ENCODE data around the gene HYPK.

The HYPK gene

DNA sequence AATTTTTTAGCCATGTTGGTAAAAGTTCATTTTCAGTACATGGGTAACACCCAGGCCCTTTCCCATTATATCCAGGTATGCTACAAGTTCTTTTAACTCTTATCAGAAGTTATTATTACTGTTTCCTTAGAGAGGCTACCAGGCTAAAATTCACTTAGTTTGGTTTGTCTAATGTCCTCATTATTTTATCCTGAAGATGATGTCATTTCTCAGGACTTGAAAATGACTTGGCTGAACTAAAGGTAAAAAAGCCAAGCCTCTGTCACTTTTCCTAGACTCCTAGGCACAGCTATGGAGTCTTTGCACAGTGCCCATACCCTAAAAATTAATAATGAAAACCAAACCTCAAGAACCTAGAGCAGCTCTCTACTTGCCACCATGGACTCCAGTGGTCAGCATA, 27.8 kb upstream of the HYPK start:
- H3K4me3 ChIP-seq (ENCODE audit: control insufficient read depth, low read depth, low read length), result no peak overlapping the region
- TF ChIP-seq, protein P1, sequence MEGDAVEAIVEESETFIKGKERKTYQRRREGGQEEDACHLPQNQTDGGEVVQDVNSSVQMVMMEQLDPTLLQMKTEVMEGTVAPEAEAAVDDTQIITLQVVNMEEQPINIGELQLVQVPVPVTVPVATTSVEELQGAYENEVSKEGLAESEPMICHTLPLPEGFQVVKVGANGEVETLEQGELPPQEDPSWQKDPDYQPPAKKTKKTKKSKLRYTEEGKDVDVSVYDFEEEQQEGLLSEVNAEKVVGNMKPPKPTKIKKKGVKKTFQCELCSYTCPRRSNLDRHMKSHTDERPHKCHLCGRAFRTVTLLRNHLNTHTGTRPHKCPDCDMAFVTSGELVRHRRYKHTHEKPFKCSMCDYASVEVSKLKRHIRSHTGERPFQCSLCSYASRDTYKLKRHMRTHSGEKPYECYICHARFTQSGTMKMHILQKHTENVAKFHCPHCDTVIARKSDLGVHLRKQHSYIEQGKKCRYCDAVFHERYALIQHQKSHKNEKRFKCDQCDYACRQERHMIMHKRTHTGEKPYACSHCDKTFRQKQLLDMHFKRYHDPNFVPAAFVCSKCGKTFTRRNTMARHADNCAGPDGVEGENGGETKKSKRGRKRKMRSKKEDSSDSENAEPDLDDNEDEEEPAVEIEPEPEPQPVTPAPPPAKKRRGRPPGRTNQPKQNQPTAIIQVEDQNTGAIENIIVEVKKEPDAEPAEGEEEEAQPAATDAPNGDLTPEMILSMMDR (IDR thresholded peaks at IDR 0.05; ENCODE audit: control insufficient read depth, insufficient read depth, low read depth, low read length, missing control alignments), result no peak
- DNase-seq (ENCODE audit: low read depth), result no peak

DNA sequence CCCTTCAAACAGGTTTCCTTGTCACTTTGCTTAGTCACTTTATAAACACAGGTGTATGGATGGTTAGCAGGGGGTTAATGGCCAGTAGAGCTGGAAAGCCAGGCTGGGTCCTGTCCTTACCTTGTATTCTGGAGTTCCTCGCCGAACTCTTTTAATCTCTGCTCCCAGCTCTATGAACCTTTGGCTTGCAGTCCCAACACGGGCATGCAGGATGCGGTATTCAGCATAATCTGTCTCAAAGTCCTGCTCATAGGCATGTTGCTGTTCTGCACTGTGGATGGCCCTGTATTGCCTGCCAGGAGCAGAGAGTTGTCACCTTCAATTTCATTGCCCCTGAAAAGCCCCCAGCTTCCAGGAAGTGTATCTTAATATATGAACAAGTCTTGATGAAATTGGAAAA, 26.3 kb upstream of the HYPK start:
- TF ChIP-seq, protein P1 (IDR thresholded peaks at IDR 0.05; ENCODE audit: control insufficient read depth, insufficient read depth, low read depth, low read length, missing control alignments), result no peak
- no peak overlapping the region for H3K4me3 ChIP-seq (ENCODE audit: control insufficient read depth, low read depth, low read length)
- no peak for DNase-seq (ENCODE audit: low read depth)

DNA sequence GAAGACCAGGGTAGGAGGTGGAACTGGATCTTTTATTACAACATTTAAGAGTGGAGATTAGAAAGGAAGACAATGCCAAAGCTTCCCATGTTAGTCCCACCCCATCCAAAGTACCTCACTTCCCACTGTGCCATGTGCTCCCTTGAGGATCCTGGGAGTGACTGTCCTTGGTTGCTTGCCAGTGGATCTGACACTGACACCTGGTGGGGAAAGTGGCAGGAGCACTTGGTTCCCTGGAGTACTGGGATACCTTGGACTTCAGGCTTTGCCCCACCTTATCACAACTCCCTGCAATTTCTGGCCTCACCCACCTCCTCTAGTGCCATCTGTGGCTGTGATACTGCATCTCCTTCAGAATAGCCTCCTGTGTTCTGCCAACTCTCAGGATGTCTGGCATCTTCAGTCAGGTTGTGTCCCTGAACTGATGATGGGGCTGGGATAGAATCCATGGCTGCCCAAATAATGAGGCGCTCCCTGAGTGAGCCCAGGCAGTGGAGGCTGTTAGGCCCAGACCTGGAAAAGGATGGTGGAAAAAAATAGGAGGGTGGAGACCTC, 24.9 kb upstream of the HYPK start:
- no peak overlapping the region for H3K4me3 ChIP-seq (ENCODE audit: control insufficient read depth, low read depth, low read length)
- TF ChIP-seq, protein P1 (IDR thresholded peaks at IDR 0.05; ENCODE audit: control insufficient read depth, insufficient read depth, low read depth, low read length, missing control alignments), result peak; percentile 43
- DNase-seq (ENCODE audit: low read depth), result no peak

DNA sequence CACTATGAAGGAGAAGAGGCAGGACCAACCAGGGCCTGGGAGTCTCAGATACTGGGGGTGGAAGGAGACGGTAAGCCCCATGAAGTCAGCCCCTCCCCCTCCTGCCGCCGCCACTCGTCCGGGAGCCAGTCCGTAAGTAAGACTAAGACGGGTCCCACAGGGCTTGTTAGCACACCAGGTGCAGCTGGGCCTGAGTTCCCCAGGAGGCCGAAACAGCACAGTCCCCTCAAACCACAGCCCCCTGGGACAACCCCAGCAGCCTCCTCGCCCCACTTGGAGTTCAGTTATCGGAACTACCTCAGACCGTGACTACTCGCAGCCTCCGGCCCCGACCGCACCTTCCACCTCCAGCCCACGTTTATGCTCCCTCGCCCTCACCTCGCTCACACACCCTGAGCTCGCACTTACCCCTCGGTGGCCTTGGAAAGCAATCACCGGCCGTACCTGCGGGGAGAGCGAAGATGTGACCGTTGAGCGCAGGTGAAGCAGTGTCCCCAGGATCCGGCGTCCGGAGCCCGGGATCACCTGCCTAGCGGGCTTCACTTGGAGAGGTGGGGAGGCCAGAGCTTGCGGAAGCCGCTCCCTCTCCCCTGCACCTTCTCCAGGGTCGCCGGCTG, 24.2 kb upstream of the HYPK start:
- H3K4me3 ChIP-seq (ENCODE audit: control insufficient read depth, low read depth, low read length), result peak overlapping the region; percentile 70
- no peak for DNase-seq (ENCODE audit: low read depth)
- TF ChIP-seq, protein P1 (IDR thresholded peaks at IDR 0.05; ENCODE audit: control insufficient read depth, insufficient read depth, low read depth, low read length, missing control alignments), result no peak

DNA sequence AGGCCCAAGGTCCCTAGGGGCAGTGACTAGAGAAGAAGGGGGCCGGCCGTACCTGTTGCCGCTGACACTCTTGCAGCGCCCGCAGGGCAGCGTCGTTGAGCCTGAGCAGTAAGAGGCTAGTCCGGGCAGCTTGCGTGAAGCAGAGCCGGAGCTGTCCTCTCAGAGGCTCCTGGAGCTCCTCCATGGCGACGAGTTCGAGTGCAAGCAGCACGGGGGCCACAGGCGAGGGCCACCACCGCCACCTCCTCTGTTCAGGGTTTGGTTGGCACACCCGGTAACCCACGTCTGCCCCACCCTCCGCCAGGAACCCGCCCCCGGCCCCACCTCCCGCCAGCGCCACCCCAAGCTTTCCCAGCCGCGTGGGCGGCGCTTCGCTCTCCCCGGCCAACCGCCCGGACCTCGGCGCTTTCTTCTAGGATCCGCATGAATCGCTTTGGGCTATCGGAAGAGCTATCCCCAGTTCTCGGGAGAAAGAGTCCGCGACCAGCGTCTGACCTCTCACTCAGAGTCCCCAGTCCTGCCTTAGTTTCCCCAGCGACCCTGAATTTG, 23.6 kb upstream of the HYPK start, which contains the start of gene ELL3:
Gene ELL3, minus strand, starts transcription at position 249 of the 549 bp plus-strand sequence. Its CDS starts 65 bp downstream, at position 184.
- TF ChIP-seq, protein P1 (IDR thresholded peaks at IDR 0.05; ENCODE audit: control insufficient read depth, insufficient read depth, low read depth, low read length, missing control alignments), result no peak
- peak within 1 kb of the TSS; percentile 70 for H3K4me3 ChIP-seq (ENCODE audit: control insufficient read depth, low read depth, low read length)
- DNase-seq (ENCODE audit: low read depth), result no peak

DNA sequence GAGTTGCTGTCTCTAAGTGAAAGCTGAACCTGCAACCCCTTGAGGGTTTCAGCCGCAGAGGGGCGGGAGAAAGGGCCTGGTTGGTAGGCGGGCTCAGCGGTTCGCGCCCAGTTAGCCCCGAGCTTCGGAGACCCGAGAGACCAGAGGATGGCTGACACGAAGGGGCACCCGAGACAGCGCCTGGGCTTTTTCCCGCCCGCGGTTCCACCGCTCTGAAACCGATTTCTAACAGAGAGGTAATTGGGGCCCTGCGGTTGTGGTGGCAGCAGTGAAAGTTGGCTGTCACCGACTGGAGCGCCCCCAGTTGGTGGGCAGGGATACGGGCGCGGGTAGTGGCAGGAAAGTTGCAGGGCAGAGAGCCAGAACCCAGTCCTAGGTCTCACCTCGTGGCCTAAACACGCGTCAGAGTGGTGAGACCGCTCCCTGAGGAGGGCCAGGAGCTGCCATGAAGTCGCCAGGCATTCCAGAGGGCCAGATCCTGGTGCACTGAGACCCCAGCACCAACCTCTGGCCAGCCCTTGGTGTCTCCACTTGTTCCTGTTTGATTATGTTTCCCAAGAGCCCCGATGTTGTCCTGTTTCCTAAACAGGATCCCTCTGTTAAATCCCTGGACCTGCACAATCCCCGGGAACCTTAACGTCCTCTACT, 23.0 kb upstream of the HYPK start:
- H3K4me3 ChIP-seq (ENCODE audit: control insufficient read depth, low read depth, low read length), result peak overlapping the region; percentile 70
- TF ChIP-seq, protein P1 (IDR thresholded peaks at IDR 0.05; ENCODE audit: control insufficient read depth, insufficient read depth, low read depth, low read length, missing control alignments), result peak; percentile 92

More for the DNA sequence above, 23.0 kb upstream of the HYPK start:
- DNase-seq (ENCODE audit: low read depth), result no peak
